ENCODE results near the gene SEMA6A.

Gene SEMA6A

DNA sequence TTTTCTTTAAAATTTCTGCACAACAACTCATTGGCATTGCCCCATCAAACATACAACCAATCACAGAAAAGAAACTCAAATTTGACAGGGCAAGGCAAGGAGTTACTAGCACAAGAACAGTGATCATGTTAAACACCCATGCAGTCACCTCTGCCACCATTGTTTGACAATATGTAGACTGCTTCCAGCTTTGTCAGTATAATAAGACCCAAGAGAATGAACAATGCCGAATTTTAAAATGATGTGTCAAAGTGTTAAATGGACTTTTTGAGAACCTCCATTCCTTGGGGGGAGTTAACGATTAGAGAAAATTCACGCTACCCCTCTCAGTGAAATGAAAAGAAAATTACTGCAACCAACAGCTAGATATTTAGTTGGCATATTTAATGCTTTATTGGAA lies 109.2 kb downstream of the SEMA6A start:
- no peak for DNase-seq (ENCODE audit: low read depth, low spot score)

DNA sequence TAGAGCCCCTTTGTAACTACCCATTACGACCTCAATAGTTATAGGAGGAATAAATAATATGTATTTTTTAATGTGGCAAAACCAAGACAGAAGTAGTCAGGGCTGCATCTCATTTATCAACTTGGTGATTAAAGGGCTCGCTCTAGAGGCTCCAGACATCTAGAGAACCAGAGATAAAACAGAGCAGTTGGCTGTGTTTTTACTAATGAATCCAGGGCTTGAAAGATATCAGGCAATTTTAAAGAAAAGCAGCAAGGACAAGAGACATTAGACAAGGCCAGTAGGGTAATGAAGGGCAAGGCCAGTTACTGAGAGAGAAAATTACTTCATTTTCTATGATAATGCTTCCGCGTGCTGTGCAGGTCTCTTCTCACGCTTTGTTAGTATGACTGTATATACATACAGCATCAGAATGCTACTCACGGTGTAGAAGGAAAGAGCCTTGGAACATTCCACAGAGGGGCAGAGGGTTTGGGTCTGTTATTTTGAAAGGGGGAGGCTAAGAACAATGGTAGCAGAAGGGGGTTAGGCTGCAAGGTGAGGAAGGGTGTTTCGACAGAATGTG lies 110.4 kb downstream of the SEMA6A start:
- DNase-seq (ENCODE audit: low read depth, low spot score), result no peak

DNA sequence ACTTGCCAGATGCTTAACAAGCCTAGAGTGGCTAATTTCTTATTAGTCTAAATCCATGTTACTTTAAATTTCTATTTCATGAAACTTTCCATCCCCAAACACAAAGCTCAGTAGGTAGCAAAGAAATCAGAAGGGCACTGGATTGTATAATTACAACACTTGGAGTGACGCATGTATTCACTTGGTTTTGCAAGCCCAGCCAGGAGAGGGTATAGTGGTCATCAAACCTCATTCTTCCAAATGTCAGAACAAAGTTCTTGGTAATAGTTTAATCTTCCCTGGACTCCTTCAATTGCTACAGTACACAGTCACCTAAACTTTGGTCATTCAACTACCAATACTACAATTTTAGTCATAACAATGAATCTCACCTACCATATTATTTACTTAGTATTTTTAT lies 112.1 kb downstream of the SEMA6A start:
- DNase-seq (ENCODE audit: low read depth, low spot score), result no peak

DNA sequence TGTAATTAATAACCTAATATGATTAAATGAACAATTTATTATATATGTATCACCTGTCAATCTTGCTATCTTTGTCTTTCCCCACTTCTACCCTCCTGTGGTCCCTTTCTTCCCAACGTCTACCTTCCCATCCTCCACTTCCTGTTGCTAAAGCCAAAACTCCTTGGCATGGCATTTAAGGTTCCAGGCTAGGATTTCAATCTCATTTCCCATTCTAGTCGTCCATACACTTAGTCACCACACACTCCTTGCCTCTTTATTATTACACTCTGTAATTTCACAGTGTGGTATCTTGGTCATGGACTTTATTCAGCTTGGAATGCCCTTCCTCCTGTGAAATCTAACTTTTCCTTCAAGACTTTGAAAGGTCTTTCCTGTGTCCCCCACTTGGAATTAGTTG lies 115.3 kb downstream of the SEMA6A start:
- DNase-seq (ENCODE audit: low read depth, low spot score), result no peak

DNA sequence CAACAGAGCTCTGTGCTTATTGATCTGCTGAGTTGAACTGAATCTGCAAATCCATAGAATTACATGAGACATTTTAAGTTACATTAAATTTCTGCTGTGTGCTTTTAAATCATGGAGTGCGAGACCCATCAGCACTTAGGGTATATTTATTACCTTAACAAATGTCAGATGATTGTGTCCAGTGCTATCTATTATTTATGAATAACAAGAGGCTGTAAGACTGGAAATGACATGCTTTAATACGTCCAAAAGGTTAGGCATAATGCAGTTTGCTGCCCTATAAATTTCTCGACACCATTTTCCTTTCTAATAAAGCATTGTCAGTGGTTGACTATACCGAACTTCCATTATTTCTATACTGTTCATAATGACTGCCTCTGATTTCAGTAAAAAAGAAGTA lies 117.6 kb downstream of the SEMA6A start:
- DNase-seq (ENCODE audit: low read depth, low spot score), result no peak

DNA sequence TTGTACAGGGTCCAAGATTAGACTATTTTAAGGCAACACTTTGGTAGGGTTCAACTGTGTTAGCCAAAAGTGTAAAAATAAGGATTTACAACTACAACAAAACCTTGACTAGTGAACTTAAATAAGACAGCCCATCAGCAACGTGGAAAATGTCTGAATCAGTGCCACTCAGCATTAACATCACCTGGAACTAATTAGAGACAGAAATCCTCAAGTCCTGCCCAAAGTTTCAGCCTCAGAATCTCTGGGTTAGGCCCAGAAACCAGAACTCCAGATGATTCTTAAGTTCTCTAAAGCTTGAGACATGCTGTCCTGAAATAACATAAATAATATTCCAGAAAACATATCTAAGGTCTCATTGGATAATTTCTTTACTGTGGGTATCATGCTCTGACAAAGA lies 118.6 kb downstream of the SEMA6A start:
- no peak for DNase-seq (ENCODE audit: low read depth, low spot score)

DNA sequence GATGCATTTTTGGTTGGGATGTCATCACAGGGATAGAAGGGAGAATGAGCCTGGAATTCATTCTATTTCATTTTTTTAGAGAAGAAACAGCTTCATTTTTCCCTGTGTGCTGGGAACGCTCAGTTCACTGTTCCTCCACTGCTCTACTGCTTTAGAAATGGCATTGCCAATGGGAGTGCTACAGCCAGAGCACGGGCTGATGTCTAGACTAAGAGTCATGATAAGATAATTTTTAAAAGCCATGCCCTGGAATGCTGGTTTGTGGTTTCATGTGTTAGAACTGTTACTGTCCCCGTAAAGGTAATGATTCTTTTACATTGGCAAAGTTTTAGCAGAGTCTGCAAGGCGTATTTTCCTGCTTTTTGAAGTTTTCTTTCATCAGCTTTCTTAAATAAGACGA lies 119.6 kb downstream of the SEMA6A start:
- DNase-seq (ENCODE audit: low read depth, low spot score), result no peak

DNA sequence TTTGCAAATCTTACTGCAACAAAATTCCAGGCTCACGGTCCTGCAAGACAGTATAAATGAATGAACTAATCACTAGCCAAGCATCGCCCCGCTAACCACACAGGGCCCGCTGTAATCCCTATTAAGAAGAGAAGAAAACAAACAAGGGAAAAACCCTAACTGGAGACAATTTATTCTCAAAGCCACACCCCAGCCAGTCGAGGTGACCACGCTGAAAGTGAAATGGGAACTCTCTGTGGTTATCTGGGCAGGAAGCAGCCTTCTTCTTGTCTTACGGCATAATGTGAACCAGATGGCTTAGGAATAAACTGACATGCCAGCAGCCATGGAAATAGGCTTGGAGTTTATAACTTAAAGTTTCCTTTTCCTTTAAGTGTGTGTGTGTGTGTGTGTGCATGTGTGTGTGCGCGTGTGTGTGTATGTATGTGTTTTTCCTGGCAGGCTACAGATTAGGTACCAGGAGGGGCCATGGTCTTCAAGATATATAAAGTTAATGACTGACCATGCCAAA lies 120.2 kb downstream of the SEMA6A start:
- no peak for DNase-seq (ENCODE audit: low read depth, low spot score)

DNA sequence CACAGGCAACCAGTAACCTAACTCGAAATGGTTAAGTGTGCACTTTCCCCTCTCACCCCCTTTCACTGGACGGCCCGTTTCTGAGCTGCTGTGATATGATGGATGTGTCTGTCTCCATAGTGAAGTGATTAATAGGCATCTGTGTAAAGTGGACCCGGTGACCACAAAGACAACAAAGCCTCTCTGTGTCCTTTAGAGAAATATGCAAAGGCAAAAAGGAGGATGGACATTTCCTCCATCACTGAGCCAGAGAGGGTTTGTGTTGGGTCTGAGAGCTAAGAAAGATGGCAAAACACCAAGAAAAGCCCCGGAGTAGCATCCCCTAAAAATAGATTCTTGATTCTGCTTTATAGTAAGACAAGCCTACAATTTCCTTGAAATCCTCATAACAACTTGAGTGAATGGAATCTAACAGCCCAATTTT lies 120.6 kb downstream of the SEMA6A start:
- no peak for DNase-seq (ENCODE audit: low read depth, low spot score)

DNA sequence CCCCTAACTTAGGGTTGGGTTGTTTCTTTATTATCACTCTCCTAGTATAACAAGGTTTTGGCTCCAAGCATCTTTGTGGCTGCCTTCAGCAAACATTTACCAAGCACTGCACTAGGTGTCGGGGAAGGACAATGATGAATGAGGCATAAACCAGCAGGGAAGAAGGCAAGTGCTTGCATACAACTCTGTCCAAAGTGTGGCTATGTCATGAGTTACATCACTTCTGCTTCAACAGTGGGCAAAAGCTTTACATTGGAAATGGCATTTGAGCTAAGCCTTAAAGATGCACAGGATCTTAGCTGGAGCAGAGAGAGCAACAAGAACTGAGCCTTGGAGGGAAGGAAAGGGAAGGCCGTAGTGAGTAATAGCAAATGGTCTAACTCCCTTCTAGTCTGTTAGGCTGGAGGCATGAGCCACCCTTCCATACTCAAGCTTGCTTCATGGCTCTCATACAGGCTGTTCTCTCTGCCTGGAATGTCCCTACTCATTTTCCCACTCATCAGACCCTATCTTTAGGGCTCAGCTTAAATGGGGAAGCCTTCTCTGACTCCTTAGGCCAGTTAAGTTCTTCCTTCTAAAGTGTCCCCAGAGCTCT lies 121.8 kb downstream of the SEMA6A start:
- DNase-seq (ENCODE audit: low read depth, low spot score), result no peak

DNA sequence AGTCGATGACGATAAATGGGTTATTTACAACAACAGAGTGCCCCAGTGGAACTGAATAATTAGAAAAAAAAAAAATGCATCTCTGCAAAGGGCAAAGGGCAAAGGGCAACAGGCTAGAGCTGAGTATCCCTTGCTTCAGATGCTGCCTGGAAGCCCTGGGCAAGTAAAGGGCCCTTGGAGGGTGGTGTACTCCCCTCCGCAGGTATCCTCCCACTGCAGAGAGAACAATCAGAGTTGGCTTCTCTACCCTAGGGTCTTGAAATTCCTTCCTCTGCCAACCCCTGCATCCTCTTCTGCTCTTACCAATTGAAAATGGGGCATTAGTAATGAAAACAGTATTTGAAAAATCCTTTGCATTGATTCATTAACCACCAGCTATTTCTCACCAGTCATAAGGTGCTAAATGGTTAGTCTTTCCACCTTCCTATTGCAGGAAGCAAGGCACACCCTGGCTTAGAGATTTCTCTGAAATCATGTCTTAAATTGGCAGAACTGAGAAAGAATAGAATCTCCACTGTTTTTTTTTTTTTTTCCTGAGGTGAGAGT lies 122.6 kb downstream of the SEMA6A start:
- DNase-seq (ENCODE audit: low read depth, low spot score), result no peak

DNA sequence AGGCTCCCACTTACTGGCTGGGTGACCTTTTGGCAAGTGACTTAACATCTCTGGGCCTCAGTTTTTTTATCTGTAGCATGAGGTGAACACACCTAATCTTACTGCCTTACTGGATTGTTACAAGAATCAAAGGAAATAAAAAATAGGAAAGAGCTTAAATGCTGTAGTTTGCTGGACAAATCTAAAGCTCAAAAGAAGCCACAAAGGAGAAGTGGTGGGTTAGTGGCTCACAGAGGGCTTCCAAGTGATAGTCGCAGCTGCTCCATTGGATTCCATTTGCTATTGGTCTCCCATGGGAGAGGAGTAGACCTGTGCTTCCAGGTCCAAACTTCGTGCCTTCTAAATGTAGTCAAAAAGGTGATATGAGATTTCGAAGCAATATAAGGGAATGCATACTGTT lies 123.6 kb downstream of the SEMA6A start:
- DNase-seq (ENCODE audit: low read depth, low spot score), result no peak

DNA sequence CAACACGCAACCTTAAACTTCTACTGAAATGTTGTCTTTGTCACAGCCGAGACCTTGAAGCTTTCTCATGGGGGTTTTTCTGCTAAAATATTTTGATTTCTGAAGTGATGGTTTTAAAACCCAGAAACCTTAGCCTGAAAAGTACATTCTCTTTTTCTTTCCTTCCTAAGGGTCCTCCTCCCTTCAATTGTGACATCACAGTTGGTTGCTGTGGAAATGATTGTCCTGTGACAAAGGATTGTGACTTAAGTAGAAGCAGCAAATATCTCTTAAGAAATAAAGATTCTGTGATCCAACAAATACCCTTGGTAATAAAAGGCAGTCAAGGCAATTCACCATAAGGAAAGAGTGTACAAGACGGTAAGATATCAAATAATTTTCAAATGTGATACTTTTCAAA lies 125.2 kb downstream of the SEMA6A start:
- no peak for DNase-seq (ENCODE audit: low read depth, low spot score)

DNA sequence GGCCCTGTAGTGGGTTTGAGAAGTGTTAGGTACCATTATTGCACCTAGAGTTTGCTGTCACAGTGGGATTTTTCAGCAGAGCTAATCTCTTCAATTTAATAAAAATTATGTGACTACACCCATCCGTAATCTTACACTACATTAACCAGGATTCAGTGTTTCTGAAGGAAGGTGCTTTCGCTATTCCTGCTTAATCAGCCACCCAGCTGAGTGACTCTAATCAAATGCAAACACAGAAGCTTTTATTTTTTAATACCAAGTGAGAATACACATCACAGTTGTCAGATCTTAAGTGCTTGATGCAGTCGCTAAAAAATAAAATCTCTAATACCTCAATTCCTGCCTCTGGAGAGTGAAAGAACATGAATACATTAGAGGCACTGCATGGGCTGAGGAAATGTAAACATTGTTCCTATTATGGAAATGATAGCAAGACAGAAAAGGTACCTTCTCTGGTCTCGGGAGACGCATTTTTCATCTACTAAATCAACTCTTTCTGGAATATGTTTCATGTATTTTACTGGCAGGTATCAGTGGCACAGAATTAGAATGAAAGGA lies 125.7 kb downstream of the SEMA6A start:
- no peak for DNase-seq (ENCODE audit: low read depth, low spot score)

DNA sequence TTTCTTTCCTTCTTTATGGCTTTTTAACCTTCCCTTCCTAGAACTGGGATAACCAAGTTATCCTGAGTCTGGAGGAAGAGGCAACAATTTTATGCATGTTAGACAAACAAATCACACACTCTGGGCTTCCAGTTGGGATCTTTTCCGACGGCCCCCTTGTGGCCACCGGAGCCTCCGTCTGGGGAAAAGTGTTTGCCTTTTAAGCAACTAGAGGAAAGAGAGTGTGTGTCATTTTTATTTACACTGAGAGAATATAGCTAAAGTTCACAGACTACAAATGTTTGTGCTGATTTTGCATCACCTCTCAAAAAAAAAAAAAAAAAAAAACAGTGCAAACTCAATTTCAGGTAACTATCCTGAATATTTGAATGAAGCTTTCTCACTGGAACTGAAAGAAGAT lies 126.2 kb downstream of the SEMA6A start:
- no peak for DNase-seq (ENCODE audit: low read depth, low spot score)

DNA sequence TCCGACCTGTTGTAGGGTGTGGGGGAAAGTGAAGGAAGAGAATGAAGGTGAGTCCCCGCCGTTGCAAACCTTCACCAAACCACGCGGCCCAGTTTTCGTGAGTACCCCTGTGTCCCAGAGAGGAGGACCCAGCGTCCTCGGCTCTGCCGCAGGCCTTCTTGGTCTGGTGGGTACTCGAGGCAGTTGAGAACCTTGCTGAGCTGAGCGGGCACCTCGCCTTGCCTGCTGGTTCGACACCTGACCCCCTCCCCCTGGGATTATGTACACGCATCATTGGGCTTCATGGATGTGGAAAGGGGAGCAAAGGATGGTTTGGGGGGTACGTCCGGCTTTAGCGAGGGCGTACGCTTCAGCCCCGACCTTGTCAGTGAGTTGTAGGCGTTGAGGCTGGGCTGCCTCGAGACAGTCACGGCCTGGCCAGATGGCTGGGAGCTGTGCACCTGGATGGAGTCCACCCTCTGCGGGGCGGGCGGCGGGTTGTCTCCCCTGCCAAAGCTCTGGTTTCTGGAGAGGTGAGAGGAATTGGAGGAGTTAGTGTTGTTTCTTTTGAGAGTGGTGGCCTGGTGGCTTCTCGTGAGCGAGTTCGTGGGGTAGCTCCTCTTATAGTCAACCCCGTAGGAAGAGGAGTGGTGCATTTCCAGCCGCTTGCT lies 128.1 kb downstream of the SEMA6A start:
- no peak for DNase-seq (ENCODE audit: low read depth, low spot score)

DNA sequence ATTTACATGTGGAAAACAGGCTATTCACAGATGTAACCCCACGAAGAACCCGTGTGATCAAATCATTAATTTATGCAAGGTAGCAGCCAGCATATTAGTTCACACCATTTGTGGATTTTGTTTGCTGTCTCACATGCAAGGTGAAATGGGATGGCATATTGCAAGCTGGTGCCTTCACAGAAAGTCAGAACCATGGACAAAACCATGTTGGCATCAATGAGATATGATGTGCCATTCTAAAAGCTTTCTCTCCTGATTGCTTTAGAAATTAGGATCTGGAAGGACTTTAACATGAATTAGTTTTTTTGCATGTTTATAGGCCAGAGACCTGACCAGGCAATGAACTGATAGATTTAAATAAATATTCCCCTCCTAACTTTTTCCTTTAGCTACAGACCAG lies 129.3 kb downstream of the SEMA6A start:
- DNase-seq (ENCODE audit: low read depth, low spot score), result no peak

DNA sequence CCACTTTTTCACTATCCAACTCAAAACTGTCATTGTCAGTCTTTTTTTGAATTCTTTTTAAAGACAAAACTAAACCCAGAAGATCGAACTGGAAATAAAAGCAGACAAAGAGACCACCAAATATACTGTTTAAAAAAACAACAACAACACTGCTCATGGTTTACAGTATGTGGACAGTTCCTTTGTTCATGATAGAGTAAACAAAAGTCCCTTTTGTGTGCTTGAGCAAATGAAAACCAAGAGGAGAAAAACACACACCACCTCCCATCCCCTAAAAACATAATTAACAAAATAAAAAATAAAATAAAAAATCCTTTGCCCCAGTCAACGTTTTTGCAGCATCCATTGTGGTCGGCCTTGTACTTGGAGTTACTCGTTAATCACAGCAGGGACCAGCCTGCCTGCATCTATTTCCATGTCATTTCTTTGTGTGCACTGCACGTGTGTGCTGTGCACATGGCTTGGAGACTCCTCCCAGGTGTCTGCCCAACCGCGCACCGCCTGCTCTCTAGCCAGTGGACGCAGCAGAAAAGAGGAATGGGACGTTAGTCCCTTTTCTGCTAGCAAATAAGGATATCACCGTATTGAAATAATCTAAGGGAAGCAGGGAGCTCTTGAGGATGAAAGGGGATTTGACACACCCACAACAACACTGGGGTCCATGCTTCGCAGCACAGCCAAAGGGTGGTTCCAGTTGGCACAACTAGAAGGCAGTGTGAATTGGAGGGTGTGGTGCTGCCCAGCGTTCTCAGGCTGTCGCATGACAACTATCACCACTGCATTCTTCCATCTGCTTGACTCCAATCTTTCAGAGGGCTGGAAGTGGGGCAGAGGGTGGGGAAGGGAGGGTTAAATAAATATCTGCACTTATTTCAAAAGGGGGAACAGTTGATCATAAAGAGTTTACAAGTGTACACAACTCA lies 130.0 kb downstream of the SEMA6A start:
- DNase-seq (ENCODE audit: low read depth, low spot score), result no peak

DNA sequence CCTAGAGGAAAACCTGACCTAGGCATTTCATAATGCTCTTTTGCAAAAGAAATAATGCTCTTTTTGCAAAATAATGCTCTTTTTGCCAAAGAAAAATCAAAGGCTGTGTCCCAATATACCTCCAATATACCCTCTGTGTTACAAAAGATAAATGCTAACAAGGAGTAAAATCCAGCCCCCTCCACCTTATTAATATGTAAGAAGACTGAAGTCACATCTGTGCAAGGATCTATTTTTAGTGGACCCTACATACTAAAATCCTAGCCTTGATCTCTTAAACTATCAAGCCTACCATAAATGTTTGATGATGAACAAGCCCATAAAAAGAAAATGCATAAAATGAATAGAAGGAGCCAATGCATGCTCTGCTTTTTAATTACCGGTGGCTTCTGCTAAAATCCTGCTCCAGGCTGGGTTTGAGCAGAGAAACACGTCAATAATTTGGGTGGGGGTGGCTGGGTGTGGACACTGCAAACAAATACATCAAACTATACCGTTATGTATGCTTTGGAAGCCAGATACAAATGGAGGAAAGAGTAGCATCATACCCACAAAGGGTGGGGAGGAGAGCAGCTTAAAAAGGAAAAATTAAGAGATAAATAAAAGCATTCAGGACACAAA lies 131.6 kb downstream of the SEMA6A start:
- no peak for DNase-seq (ENCODE audit: low read depth, low spot score)

DNA sequence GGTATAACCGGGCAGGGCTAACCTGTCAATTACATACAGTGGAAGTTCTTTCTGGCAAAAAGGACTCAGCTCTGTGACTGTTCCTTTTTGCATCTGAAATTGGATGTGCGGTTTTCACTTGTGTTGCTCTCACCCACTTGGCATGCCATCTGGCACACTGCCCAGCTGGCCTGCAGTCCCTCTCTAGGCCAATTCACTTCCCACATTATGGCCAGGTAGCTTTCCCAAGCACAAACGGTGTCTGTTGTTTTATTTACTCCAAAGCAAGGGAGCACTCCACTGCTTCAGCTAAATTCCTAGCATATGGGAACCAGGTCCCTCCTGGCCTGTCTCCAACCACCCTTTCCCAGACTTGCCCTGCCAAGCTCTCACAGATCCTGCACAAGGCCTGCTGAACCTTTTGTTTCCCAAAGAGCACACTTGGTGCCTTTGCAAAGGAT lies 132.5 kb downstream of the SEMA6A start:
- peak; percentile 62 for DNase-seq (ENCODE audit: low read depth, low spot score)

DNA sequence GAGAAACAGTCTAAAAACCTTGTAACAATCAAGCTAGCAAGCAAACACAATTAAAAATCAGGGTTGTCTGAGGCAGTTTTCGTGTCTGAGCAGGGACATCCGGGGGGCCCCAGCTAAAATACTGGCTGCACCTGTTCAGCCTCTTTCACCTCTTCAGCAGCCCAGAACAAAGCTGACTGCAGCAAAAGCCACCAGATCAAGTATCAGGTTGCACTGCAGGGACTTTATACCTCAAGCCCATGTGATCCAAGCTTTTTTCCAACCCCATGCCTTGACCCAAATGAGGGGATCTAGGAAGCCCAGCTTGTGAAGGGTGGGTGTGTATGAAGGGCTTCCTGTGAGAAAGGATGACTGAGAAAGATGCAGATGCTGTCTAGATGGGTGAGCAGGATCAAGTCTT lies 133.4 kb downstream of the SEMA6A start:
- peak; percentile 74 for DNase-seq (ENCODE audit: low read depth, low spot score)

Data from ELF-1 (cell line).